Stomach (tissue), 19 donors: ENCODE data around the gene CPA5. TPM values are rescaled to one million over a fixed set of nuclear protein-coding genes. Genes with fewer than 3 reads are reported as not detected.

ENCODE experiments used
- DNase-seq, 2 donors: peaks; one replicate each; pipeline versions ENCODE4 v3.0.0 to v3.0.0-alpha.2; 2013 to 2019
- H3K27ac ChIP-seq, 5 donors: fragments of 200-600 bp in 4 of 5; sonication (generic) in 4 of 5; one replicate each; pipeline ENCODE4 v1.5.1; 2013 to 2019; ENCODE audit warnings: mild to moderate bottlenecking in 1 of 5, moderate library complexity in 1 of 5
- H3K27me3 ChIP-seq, 3 donors: fragments of 200-600 bp; sonication (generic); one replicate each; pipeline ENCODE4 v1.5.1; 2017 to 2019; ENCODE audit warnings: mixed run types in 1 of 3
- H3K36me3 ChIP-seq, 4 donors: fragments of 200-600 bp; sonication (generic); 1 replicate in 3 of 4; 2 replicates in 1 of 4; pipeline ENCODE4 v1.5.1; 2016 to 2019
- H3K4me1 ChIP-seq, 4 donors: fragments of 200-600 bp; sonication (generic); one replicate each; pipeline ENCODE4 v1.5.1; 2016 to 2019
- H3K4me3 ChIP-seq, 4 donors: fragments of 200-600 bp; sonication (generic) in 3 of 4; one replicate each; pipeline ENCODE4 v1.5.1; 2016 to 2019; ENCODE audit warnings: mild to moderate bottlenecking in 1 of 4
- H3K9me3 ChIP-seq, 4 donors: fragments of 200-600 bp; sonication (generic); one replicate each; pipeline ENCODE4 v1.5.1; 2016 to 2019
- EP300 ChIP-seq: sonication (generic); formaldehyde crosslinking; IDR thresholded peaks from one replicate; pipeline ENCODE4 v1.6.1; 2017; ENCODE audit warnings: antibody characterized with exemption
- POLR2A ChIP-seq, 4 donors: fragments of 450-650 bp; IDR thresholded peaks; one replicate each; pipeline ENCODE4 v1.6.1; 2016; ENCODE audit warnings: antibody characterized with exemption in 4 of 4, control low read depth in 2 of 4, mild to moderate bottlenecking in 1 of 4, moderate library complexity in 1 of 4
- POLR2AphosphoS5 ChIP-seq, 3 donors: sonication (generic); formaldehyde crosslinking; IDR thresholded peaks; one replicate each; pipeline ENCODE4 v1.6.1; 2016; ENCODE audit warnings: antibody characterized with exemption in 3 of 3
- WGBS, 5 donors: extraction: QIAGEN DNeasy Blood & Tissue Kit in 3 of 5; methylation state at CpG; one replicate each; pipeline versions ENCODE4 v1.1.5 to v1.1.7; 2013 to 2018; 5-methylcytosine and 5-hydroxymethylcytosine counted together
- intact Hi-C: fragments of 100-400 bp; cut with DNase I; formaldehyde crosslinking; loops from one replicate; pipeline ENCODE4 v1.15.1; 2023; ENCODE audit warnings: low total_unique reads
- long read RNA-seq, 10 donors: transcript quantifications; one replicate each; lab custom pipeline, GENCODE V29; 2026
- polyA plus RNA-seq, 3 donors: library from polyadenylated mRNA; stranded (reverse); fragments of 200-250 nt; gene quantifications; one replicate each; pipeline ENCODE4 v1.2.3, GENCODE V29; 2013
- total RNA-seq, 5 donors: library from RNA; depleted of rRNA; stranded (reverse); fragments of >200 nt; gene quantifications; one replicate each; pipeline versions ENCODE4 v1.1.0 to v1.2.3, GENCODE V29; 2014 to 2016
- TF ChIP-seq, protein P1 (sequence below), 7 experiments: fragments of 450-650 bp in 4 of 7; fragments of 200-600 bp in 3 of 7; sonication (generic) in 3 of 7; IDR thresholded peaks; one replicate each; pipeline ENCODE4 v1.5.1; 2016 to 2019; ENCODE audit warnings: antibody characterized with exemption in 7 of 7, control low read depth in 2 of 7, mild to moderate bottlenecking in 1 of 7
- donor health status: healthy with polysubstance abuse.
- donor health status: Bipolar disorder and iron deficiency.
- donor health status: healthy.

CPA5 gene, protein sequence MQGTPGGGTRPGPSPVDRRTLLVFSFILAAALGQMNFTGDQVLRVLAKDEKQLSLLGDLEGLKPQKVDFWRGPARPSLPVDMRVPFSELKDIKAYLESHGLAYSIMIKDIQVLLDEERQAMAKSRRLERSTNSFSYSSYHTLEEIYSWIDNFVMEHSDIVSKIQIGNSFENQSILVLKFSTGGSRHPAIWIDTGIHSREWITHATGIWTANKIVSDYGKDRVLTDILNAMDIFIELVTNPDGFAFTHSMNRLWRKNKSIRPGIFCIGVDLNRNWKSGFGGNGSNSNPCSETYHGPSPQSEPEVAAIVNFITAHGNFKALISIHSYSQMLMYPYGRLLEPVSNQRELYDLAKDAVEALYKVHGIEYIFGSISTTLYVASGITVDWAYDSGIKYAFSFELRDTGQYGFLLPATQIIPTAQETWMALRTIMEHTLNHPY
- not detected for total RNA-seq
- under 1 TPM in 1 of 3 donors, not detected in 2; 0.48 TPM for polyA plus RNA-seq
- long read RNA-seq, donor 1: 0 reads
- long read RNA-seq, donor 2: 0 reads
- long read RNA-seq, donor 3: 0 reads
- long read RNA-seq, donor 4: 0 reads
- long read RNA-seq, donor 5: 0 reads
- long read RNA-seq, donor 6: 0 reads
- long read RNA-seq, donor 7: 0 reads
- long read RNA-seq, donor 8: 0 reads
- long read RNA-seq, donor 9: 0 reads
- long read RNA-seq, donor 10: 0 reads

DNA sequence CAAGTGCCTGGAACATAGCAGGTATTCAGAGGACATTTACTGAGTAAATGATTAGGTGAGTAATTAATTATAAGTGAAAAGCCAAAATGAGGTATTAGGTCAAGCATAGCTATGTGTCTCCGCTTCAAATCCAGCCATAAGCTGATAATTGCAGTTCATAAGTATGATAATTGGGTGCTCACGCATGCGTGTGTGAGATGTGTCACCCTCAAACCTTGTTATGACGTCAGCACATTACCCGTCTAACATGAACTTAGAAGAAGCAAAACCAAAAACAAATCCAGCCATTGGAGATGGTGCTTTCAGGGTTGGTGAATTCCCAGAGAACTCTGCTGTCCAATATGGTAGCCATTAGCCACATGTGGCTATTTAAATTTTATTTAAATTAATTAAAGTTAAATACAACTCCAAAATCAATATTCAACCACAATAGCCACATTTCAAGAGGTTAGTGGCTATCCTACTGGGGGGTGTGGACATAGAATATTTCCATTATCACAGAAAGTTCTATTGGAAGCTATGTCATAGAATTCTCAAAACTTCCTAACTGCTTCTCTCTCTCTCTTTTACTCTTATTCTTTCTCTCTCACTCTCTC lies at the start of gene CPA5:
CPA5 (plus strand) TSS at position 546 of the 596 bp plus-strand sequence. CDS start 1,670 bp downstream, outside the sequence.
- Histone ChIP-seq H3K4me3 (no peak within 1 kb of the TSS), H3K27me3 (no peaks in the 10 kb centered on the region), H3K36me3 (no peaks in the 10 kb centered on the region), H3K27ac (no peak within 1 kb of the TSS), H3K9me3 (no peaks in the 10 kb centered on the region), H3K4me1 (no peaks in the 10 kb centered on the region)
- WGBS, 5 donors: 92 to 96% (median 94%) methylated on average over 5 of the region's 5 CpGs
- DNase-seq: no peak
- TF ChIP-seq, protein P1, sequence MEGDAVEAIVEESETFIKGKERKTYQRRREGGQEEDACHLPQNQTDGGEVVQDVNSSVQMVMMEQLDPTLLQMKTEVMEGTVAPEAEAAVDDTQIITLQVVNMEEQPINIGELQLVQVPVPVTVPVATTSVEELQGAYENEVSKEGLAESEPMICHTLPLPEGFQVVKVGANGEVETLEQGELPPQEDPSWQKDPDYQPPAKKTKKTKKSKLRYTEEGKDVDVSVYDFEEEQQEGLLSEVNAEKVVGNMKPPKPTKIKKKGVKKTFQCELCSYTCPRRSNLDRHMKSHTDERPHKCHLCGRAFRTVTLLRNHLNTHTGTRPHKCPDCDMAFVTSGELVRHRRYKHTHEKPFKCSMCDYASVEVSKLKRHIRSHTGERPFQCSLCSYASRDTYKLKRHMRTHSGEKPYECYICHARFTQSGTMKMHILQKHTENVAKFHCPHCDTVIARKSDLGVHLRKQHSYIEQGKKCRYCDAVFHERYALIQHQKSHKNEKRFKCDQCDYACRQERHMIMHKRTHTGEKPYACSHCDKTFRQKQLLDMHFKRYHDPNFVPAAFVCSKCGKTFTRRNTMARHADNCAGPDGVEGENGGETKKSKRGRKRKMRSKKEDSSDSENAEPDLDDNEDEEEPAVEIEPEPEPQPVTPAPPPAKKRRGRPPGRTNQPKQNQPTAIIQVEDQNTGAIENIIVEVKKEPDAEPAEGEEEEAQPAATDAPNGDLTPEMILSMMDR (IDR thresholded peaks at IDR 0.05): no peak
- TF ChIP-seq EP300: no peak
- TF ChIP-seq POLR2A (IDR thresholded peaks at IDR 0.05): no peak
- no peak for TF ChIP-seq POLR2AphosphoS5 (IDR thresholded peaks at IDR 0.05)
- intact Hi-C loops: no loop called here

DNA sequence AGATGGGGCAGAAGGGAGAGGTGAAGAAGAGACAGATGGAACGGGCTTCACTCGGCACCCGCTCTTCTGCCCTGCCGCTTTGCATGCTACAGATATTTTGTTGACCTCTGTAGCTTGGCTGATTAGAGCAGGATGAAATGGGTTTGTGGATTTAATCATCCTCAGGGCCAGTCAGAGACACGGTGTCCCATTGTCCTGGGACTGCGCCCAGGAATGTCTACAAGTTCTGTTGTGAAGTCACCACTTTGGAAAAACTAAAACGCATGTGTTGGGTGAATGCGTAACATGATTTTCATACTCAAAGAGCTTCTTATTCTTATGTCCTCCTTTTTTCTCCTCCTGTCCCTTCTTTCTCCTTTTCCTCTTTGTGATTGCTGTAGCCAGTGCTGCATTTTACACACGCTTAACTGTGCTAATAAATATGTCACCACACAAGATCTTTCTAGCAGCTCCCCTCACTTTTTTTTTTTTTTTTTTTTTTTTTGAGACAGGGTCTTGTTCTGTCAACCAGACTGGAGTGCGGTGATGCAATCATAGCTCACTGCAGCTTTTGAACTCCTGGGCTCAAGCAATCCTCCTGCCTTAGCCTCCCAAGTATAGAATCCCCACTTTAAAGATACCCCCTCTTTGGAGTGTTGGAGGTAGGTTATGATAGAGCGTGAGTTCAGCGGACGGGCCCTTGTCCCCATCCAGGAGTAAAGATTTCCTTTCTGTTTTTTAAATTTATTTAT lies 48.2 kb upstream of the CPA5 start:
- DNase-seq: no peak
- intact Hi-C loops: no loop called here
- no peak overlapping the region for H3K27ac ChIP-seq
- H3K9me3 ChIP-seq: no peaks in the 10 kb centered on the region
- no peak overlapping the region for H3K4me3 ChIP-seq
- no peaks in the 10 kb centered on the region for H3K27me3 ChIP-seq
- H3K36me3 ChIP-seq: no peaks in the 10 kb centered on the region
- 87 to 95% (median 91%) methylated on average over 13 of the region's 13 CpGs for WGBS, 5 donors
- TF ChIP-seq, protein P1 (IDR thresholded peaks at IDR 0.05): no peak
- TF ChIP-seq POLR2A (IDR thresholded peaks at IDR 0.05): no peak
- no peak for TF ChIP-seq EP300
- TF ChIP-seq POLR2AphosphoS5 (IDR thresholded peaks at IDR 0.05): no peak
- no peaks in the 10 kb centered on the region for H3K4me1 ChIP-seq

DNA sequence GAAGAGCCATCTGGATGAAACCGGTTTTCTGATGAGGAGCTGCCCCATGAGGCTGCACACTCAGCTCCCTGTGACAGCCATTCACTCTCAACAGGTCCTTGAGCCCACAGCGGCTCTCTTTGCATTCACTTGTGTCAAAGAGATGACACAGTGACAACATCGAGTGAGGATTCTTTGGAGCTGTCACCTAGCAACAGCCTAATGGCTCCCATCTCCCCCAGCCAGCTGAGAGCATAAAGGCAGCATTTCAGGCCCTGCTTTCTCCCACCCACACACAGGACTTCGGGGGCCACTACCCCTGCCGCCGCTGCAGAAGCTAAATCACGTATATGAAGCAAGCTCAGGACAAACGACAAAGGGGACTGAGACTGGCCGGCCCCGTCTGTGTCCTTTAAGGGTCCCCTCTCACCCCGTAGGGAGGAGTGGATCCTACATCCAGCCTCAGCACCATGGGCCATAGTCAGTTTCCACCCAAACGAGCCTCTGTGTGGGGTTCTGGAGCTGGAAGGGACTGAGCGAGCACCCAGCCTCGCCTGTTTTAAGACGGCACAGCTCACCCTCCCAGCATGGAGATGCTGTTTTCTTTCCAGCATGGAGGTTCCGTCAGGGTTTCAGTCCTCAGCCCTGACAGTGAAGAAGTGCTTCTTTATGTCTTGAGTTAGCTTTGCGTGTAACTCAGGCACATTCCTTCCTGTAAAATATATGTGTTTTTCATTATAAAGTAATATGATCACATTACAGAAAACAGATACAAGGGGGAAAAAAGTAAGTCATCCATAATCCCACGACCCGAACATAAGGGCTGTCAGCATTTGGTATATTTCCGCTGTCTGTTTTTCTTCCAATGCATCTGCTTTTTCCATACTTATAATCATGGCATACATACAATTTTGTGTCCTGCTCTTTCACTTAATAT lies 46.7 kb upstream of the CPA5 start:
- H3K4me3 ChIP-seq: no peak overlapping the region
- DNase-seq: peak in 1 of 2 donors; percentile 79
- no peaks in the 10 kb centered on the region for H3K4me1 ChIP-seq
- intact Hi-C loops: no loop called here
- 80 to 88% (median 87%) methylated on average over 11 to 20 of the region's 20 CpGs for WGBS, 5 donors
- no peak overlapping the region for H3K27ac ChIP-seq
- H3K27me3 ChIP-seq: no peaks in the 10 kb centered on the region
- no peaks in the 10 kb centered on the region for H3K9me3 ChIP-seq
- H3K36me3 ChIP-seq: no peaks in the 10 kb centered on the region
- TF ChIP-seq POLR2A (IDR thresholded peaks at IDR 0.05): no peak
- TF ChIP-seq EP300: no peak
- TF ChIP-seq, protein P1 (IDR thresholded peaks at IDR 0.05): no peak
- TF ChIP-seq POLR2AphosphoS5 (IDR thresholded peaks at IDR 0.05): no peak
